Stimulated activated CD8-positive, alpha-beta memory T cell treated with anti-CD3 and anti-CD28 coated beads, Interleukin-12 subunit alpha, Interleukin-12 subunit beta, amount 100 ng/mL, for 1 hour (primary cell): ENCODE results near the gene CEP104.
"Not testable (repeated sequence)": the region's sequence is repeated elsewhere in the genome, so short reads cannot be mapped to it uniquely, and the experiment has no call there.

ENCODE experiments used
- DNase-seq: peaks from one replicate; pipeline ENCODE4 v3.0.0-alpha.2; 2020; ENCODE audit warnings: low read depth

CEP104 gene

DNA sequence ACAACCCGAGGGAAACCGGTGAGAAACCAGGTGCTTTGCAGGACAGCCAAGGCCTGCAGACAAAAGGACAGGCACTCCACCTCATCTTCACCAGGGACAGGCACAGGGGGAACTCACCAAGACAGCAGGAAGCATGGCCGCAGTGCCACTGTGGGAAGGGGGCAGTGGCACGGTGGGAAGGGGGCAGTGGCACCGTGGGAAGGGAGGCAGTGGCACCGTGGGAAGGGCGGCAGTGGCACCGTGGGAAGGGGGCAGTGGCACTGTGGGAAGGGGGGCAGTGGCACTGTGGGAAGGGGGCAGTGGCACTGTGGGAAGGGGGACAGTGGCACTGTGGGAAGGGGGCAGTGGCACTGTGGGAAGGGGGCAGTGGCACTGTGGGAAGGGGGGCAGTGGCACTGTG lies 32.4 kb downstream of the CEP104 start:
- DNase-seq, result no peak

DNA sequence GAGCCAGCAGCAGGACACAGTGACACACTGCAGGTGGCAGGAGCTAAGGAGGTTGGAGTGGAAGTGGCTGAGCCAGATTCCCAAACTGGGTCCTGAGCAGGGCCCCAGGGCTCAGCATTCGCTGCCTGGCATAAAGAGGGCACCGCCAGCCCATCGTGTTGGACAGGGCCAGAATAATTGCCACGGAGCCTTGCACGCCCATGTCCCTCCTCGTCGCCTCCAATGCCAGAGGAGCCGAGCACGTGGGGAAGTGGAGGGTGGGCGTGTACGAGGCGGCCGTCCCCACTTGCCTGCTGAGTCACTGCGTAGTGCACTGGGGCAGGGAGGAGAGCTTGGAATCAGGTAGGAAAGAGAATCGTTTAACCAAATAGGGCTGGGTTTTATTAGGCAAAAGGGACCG lies 34.6 kb downstream of the CEP104 start:
- DNase-seq, result no peak

DNA sequence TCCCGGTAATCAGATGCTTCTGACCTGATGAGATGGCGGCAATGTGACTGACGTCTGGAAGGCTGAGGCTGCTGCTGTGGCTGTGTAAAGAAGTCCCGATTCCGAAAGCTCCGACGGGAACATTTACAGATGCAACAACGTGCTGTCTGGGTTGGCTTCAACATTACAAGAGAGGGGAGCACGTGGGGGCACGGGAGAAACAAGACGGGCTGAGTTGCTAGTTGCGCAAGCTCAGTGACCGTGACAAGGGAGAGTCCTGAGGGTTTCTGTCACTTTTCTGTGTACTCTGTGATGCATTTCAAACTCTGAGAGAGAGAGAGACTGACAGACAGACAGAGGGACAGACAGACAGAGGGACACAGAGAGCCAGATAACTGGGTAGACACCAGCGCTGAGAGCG lies 35.1 kb downstream of the CEP104 start:
- DNase-seq, result no peak

DNA sequence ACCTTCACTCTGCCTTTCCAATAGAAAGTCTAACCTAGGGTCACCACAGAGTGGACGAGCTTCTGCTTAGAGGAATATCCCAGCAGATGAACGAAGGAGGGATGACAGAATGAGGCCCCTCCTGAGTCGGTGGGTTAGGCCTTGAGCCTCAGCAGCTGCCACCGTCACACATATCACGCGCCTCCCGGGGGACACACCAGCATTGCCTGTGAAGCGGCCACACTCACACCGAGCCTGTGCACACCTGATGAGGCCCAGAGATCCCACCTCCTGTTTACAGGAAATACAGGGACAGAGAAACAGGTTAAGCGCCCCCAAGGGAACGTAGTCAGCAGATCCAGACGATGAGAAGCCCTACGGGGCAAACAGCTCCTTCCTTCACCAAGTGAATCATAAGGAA lies 35.6 kb downstream of the CEP104 start:
- no peak for DNase-seq

DNA sequence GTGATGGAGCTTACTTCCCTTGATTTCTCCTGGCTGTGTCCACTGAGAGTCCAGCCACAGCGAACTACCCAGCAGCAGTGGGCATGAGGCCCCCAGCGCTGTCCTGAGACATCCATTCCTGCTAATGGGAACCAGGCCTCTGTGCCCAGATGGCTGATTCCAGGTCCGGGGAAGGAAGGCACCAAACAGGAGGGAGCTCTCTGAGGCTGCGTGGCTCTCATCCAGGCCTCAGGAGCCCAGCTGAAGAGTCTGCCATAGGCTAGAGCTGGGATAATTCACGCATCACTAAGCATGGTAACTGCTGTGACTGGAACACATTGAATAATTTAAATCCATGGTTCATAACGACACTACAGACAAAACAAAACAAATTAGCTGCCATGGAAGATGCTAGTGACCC lies 36.0 kb downstream of the CEP104 start:
- no peak for DNase-seq

DNA sequence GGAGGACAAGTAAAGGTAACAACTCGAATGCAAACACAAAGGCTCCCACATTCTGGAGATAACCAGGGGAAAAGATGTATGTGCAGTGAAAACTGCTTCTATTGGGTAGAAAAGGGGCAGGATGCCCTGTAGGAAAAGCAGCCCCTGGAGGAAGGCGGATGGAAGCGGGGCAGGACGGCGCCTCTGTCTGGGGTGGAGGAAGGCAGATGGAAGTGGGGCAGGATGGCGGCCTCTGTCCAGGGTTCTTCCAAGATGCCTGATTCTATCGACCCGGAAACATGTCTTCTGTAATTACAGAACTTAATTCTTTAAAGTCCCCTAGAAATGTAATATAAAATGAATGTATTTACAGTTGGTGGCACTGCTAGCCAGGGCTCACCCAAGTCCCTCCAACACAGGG lies 36.7 kb downstream of the CEP104 start:
- no peak for DNase-seq

DNA sequence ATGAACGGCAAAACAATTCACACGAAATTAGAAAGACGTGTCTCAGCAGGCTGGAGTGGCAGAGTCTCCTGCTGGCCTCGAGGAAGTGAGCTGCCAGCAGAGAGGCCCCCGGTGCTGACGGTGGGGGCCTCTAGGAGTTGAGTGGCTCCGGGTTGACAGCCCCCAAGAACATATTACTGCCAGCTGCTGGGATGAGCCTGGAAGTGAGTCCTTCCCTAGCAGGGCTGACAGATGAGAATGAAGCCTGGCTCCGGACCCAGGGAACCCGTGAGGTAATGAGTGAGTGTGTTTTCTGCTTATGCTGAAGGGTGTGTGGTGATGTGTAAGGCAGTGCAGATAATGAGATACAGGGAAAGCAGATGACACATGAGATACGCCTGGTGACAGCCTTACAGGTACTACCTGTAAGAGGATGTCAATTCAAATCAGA lies 37.2 kb downstream of the CEP104 start:
- no peak for DNase-seq

DNA sequence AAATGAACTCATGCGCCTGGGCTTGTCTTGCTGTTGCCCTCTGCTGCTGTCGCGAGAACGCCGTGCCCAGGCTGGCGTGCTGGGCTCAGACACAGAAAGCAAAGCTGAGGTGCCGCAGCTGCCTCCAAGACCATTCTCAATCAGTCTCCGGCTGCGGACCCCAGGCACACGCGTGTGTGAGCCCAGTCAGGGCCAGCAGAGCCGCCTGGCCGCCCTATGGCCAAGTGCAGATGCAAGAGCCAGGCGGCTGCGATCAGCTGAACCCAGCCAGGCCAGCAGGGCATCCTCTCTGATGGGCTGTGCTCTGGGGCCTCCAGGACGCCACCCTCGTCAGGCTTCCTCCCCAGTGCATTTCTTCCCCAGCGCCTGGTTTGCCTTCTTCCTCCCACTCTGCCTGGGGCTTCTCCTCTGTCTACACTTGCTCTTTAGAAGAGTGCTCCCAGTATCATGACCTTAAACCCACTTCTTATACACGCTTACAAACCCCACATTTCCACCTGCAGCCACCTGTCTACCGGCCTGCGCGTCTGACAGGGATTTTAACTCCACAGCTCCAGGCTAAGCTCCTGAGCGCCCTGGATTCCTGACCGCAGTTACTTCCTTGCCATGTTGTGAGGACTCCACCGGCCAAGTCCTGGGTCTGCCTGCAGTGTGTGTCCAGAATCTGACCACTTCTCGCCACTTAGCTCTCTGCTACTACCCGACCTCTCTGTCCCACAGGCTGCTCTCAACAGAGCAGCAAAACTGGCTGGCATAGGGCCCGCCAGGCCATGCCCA lies 39.0 kb downstream of the CEP104 start:
- DNase-seq, result no peak

DNA sequence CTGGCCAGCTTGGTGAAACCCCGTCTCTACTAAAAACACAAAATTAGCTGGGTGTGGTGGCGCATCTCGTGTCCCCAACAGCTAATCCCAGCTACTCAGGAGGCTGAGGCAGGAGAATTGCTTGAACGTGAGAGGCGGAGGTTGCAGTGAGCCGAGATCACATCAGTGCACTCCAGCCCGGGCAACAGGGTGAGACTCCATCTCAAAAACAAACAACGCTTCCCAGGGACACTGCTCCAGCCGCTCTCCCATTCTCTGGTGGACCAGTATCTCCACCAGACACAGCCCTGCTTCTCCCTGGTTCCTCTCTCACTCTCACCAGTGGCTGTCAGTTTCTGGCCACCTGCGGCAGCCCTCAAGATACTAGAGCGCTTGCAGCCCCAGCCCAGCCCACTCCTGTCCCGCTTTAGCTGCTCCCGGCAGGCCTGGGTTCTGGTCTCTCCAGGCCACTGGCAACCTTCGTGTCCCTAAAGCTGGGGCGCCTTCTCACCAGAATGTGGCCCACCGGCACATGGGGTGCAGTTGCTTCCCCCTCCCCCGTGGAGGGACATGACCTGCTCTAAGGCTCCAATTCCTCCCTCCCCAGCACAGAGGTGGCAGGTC lies 39.8 kb downstream of the CEP104 start:
- no peak for DNase-seq

DNA sequence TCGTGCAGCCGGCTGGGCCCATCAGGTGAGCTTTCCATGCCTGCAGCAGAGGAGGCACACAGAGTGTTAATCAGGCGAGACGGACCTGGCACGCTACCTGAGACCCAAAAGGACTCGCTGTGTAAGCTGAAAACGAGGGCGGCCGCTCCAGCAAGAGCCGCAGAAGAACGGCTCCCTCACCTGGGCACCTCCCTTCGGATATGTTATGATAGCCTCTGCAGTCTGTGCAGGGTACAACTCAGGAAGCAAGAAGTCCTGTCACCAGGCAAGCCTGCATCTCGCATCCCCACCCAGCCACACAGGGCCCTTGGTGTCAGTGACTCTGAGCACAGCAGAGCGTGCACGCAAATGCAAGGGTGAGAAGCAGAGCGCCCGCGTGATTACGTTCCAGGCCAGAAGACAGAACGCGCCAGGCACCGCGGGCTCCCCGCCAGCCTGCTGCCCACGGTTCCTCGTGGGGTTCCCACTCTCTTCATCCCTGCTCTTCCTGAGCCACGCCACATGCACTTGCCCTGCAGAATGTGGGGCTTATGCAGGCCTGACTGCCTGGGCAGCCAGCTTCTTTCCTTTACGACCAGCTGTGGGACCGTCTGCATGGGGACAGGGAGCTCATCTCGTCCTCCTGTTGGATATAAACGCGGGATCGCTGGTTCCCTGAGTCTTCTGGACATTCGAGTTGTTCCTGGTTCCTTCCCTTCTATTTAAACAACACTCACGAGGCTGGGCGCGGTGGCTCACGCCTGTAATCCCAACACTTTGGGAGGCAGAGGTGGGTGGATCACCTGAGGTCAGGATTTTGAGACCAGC lies 40.5 kb downstream of the CEP104 start:
- DNase-seq, result no peak

DNA sequence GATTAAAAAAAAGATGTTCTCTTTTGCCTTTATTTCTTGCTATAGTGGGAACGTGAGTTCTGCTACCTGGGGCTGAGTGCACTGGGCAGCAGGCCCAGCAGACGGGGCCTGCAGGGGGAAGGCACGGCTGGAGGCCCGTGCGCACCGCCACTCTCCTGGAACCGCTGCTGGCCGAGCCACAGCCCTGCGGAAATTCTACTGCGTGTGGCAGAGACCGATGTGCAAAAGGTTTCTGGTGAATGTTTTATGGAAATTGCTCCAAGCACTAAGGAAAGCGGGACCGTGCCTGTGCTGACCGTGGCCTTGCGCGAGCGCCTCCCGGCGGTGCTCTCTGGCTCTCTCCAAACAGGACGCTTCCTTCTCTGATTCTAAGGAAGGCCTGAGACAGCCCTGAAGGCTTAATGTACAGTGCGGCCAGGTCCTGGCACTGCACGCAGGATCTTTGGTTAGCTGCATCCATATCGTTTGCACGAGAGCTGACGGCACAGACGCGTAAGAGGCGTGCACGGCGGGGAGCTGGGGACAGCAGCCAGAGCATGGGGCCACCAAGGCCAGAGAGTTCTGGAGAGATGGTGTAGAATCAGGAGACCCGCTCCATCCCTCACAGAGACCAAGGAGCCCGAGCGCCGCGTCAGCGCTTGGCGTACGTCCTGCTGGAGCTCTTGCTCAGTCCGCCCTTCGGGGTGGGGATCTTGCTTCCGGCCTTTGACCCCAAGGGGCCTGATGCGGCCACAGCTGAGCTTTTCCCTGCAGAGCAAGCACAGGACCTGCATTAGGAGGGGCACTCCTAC lies 42.0 kb downstream of the CEP104 start:
- DNase-seq, result no peak

DNA sequence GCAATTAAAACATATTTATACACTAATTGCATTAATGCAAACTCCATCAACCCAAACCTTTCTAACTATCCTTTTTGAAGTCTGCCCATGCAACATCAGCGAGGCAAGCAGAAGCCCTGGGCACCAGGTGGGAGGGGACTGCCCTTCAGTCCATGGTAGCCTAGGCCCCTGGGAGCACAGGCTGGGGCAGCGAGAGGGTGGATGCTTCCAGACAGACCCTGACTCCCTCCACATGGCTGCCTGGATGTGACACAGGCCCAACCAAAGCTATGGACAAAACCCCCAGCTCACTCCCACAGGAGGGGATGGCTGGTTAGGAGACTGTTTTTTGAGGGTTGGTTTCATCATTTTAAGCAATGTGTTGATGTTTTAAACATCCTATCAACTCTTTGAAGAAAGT lies 42.9 kb downstream of the CEP104 start:
- DNase-seq, result no peak

DNA sequence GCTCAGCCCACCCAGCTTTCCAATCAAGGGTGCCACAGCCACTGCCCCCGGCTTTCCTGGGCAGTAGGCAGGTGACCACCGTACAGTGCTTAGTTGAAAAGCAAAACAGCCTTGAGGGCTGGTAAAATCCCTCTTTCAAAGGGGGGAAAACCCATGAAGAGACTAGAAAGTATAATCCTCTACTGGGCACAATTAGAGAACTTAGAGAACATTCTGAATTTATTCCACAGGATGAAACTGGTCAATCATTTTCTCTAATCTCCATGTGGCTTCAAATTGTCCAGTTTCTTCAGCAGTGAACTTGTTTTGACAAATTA lies 45.5 kb downstream of the CEP104 start:
- DNase-seq, result no peak

DNA sequence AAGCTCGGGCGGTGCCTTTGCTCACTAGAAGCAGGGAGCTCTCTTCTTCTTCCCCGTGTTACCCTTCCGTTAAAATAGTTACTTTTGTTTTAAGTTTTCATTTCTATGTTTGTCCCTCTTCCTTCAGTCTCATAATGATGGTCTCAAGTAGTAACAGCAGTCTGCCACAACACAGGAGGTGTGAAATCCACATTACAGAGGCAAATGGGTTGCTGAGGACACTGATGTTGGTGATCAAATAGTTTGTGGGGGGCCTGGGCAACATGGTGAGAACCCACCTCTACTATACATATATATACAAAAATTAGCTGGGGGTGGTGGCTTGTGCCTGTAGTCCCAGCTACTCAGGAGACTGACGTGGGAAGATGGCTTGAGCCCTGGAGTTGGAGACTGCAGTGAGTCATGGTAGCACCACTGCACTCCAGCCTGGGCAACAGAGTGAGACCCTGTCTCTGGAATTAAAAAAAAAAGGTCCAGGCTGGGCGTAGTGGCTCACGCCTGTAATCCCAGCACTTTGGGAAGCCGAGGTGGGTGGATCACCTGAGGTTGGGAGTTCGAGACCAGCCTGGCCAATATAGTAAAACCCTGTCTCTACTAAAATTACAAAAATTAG lies 46.8 kb downstream of the CEP104 start:
- DNase-seq, result not testable (repeated sequence)

DNA sequence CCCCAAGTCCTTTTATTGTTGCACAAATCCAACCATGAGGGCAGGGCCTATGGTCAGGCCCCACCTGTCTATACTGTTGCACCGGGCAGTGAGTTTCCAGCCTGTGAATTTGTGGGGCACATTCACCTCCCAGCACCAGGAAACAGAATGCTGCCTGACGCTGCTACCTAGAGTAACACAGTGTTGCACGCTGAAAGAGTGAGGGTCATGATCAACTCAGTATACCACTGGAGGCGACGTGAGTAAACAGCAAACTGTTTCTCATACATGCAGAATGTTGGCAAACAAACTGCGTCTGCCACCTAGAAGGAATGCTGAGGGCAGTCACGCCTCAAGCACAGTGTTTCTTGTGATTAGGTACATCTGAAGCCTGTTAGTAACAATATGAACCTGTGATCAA lies 47.3 kb downstream of the CEP104 start:
- DNase-seq, result no peak

DNA sequence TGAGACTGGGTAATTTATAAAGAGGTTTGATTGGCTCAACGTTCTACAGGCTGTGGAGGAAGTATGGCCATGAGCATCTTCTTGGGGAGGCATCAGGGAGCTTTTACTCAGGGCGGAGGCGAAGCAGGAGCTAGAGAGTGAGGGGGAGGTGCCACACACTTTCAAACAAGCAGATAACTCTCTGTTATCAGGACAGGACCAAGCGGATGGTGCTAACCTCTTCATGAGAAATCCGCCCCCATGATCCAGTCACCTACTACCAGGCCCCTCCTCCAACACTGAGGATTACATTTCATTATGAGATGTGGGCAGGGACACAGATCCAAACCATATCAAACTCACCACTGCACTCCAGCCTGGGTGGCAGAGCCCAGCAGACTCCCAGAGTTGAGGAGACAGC lies 49.2 kb downstream of the CEP104 start:
- no peak for DNase-seq

DNA sequence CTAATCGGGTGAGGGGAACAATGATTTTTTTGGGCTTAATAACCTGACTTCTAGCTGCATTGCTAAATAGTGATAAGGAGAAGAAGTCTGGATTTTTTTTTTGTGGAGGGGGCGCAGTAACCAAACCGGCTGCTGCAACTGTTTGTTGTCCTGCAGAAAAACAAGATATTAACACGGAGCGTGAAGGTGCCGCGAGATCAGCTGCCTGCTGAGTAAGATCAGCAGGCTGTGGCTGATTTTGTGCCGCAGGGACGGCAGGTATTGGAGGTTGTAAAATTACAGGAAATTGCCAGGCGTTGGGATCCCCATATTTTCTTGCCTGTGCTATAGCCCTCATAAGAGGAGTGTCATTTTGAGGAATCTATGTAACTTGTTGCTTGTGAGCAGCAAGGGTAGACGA lies 52.0 kb downstream of the CEP104 start:
- no peak for DNase-seq

DNA sequence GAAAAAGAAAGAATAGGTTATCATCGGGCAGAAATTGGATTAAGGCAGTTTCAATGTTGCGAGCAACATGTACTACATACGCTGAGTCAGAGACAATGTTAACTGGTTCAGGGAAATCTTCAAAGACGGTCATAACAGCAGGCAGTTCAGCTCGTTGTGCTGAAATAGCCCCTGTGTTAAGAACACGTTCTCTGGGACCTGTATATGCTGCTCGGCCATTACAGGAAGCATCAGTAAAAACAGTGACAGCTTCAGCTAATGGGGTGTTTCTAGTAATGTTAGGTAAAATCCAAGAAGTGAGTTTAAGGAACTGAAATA lies 52.4 kb downstream of the CEP104 start:
- DNase-seq, result not testable (repeated sequence)

DNA sequence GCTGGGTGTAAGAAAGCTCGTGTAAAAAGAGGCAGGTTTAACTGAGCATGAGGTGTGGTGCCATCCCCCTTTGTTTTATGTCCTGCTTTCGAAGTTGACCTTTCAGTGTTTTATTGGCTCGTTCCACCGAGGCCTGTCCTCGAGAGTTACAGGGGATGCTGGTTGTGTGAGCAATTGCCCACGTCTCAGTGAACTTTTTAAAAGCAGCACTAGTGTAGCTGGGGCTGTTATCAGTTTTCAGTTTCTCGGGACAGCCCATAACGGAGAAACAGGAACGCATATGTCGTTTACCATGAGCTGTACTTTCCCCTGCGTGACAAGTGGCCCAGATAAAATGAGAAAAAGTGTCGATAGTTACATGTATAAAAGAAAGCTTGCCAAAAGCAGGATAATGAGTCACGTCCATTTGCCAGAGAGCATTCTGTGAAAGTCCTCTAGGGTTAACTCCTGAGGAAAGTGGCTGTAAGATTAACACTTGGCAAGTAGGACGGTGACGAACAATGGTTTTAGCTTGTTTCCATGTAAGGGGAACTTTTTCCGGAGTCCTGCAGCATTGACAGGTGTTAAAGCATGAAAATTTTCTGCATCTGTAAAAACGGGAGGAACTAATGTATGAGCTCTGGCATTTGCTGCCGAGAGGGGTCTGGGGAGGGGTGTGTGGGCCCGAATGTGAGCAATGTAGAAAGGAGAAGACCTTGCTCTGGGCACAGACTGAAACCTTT lies 52.9 kb downstream of the CEP104 start:
- DNase-seq, result no peak

DNA sequence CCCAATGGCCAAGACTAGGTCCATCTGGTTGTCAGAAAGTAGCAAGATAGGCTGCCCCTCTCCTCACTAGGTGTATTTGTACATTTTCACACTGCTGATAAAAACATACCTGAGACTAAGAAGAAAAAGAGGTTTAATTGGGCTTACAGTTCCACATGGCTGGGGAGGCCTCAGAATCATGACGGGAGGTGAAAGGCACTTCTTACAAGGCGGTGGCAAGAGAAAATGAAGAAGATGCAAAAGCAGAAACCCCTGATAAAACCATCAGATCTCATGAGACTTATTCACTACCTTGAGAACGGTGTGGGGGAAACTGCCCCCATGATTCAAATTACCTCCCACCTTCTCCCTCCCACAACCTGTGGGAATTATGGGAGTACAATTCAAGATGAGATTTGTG lies 56.2 kb downstream of the CEP104 start:
- not testable (repeated sequence) for DNase-seq

DNA sequence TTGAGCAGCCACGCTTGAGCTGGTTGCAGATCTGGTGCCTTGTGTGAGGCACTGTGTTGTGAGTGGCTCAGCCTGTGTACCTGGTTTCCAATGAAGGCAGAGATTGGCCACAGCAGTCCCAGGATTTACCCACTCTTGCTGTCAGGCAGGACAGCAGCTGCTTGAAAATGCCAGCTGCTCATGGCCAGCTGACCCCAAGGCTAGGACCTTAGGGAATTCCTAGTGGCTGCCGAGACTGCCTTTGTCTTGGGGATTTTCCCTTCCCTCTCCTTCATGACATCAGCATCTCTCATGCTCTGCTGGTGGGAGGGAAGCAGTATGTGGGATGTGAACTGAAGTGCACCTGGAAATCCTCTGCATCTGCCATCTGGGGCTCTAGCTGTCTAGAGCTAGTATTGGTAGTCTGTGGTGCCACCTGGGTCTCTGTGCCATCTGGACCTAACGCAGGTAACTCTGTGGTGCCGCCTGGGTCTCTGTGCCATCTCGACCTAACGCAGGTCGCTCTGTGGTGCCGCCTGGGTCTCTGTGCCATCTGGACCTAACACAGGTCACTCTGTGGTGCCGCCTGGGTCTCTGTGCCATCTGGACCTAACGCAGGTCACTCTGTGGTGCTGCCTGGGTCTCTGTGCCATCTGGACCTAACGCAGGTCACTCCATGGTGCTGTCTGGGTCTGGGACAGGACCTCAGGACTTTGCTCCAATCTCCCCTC lies 56.9 kb downstream of the CEP104 start:
- no peak for DNase-seq
